Measurements from ENCODE around the gene CDKN2B.

CDKN2B gene

GRCh38 chr9:22005021-22005701 lies 3.9 kb downstream of the CDKN2B start:
- DNase-seq (ENCODE audit: insufficient read length) (no peak), FAIRE-seq (peak; percentile 64)
- TF ChIP-seq TAF1 (IDR thresholded peaks at IDR 0.05; ENCODE audit: borderline replicate concordance, low read depth, low read length) (no peak), POLR2A (IDR thresholded peaks at IDR 0.05; ENCODE audit: low read depth, low read length) (no peak), POLR2AphosphoS5 (IDR thresholded peaks at IDR 0.05; ENCODE audit: low read depth, low read length) (no peak)

- FAIRE-seq (no peak), DNase-seq (ENCODE audit: insufficient read length) (no peak)
- TF ChIP-seq POLR2AphosphoS5 (IDR thresholded peaks at IDR 0.05; ENCODE audit: low read depth, low read length) (no peak), TAF1 (IDR thresholded peaks at IDR 0.05; ENCODE audit: borderline replicate concordance, low read depth, low read length) (no peak), POLR2A (IDR thresholded peaks at IDR 0.05; ENCODE audit: low read depth, low read length) (no peak)
Measured at GRCh38 chr9:22002038-22002437, 7.1 kb downstream of the CDKN2B start.

- FAIRE-seq (no peak), DNase-seq (ENCODE audit: insufficient read length) (no peak)
- TF ChIP-seq POLR2AphosphoS5 (IDR thresholded peaks at IDR 0.05; ENCODE audit: low read depth, low read length) = no peak
- TF ChIP-seq TAF1 (IDR thresholded peaks at IDR 0.05; ENCODE audit: borderline replicate concordance, low read depth, low read length) = no peak
- TF ChIP-seq POLR2A (IDR thresholded peaks at IDR 0.05; ENCODE audit: low read depth, low read length) = no peak
Measured at GRCh38 chr9:21998026-21998425, 11.1 kb downstream of the CDKN2B start.

GRCh38 chr9:21997480-21997879 lies 11.6 kb downstream of the CDKN2B start:
- no peak for DNase-seq (ENCODE audit: insufficient read length)
- TF ChIP-seq POLR2A (IDR thresholded peaks at IDR 0.05; ENCODE audit: low read depth, low read length) (no peak), POLR2AphosphoS5 (IDR thresholded peaks at IDR 0.05; ENCODE audit: low read depth, low read length) (no peak), TAF1 (IDR thresholded peaks at IDR 0.05; ENCODE audit: borderline replicate concordance, low read depth, low read length) (no peak)
- FAIRE-seq = no peak

GRCh38 chr9:21996858-21997257 lies 12.2 kb downstream of the CDKN2B start:
- no peak for DNase-seq (ENCODE audit: insufficient read length)
- no peak for FAIRE-seq
- TF ChIP-seq POLR2AphosphoS5 (IDR thresholded peaks at IDR 0.05; ENCODE audit: low read depth, low read length) (no peak), POLR2A (IDR thresholded peaks at IDR 0.05; ENCODE audit: low read depth, low read length) (no peak), TAF1 (IDR thresholded peaks at IDR 0.05; ENCODE audit: borderline replicate concordance, low read depth, low read length) (no peak)

GRCh38 chr9:21996438-21996837 lies 12.7 kb downstream of the CDKN2B start:
- FAIRE-seq (no peak), DNase-seq (ENCODE audit: insufficient read length) (no peak)
- no peak for TF ChIP-seq POLR2A (IDR thresholded peaks at IDR 0.05; ENCODE audit: low read depth, low read length)

GRCh38 chr9:21995666-21996398 lies 13.3 kb downstream of the CDKN2B start:
- FAIRE-seq = peak; percentile 85
- DNase-seq (ENCODE audit: insufficient read length) = peak; percentile 18
- TF ChIP-seq TAF1 (IDR thresholded peaks at IDR 0.05; ENCODE audit: borderline replicate concordance, low read depth, low read length) (no peak), POLR2AphosphoS5 (IDR thresholded peaks at IDR 0.05; ENCODE audit: low read depth, low read length) (no peak), POLR2A (IDR thresholded peaks at IDR 0.05; ENCODE audit: low read depth, low read length) (no peak)

GRCh38 chr9:21995006-21995665 lies 14.0 kb downstream of the CDKN2B start:
- peak; percentile 68 for DNase-seq (ENCODE audit: insufficient read length)
- TF ChIP-seq POLR2A (IDR thresholded peaks at IDR 0.05; ENCODE audit: low read depth, low read length) (peak; percentile 69; the same call in 1 of the 2 replicates), TAF1 (IDR thresholded peaks at IDR 0.05; ENCODE audit: borderline replicate concordance, low read depth, low read length) (no peak), POLR2AphosphoS5 (IDR thresholded peaks at IDR 0.05; ENCODE audit: low read depth, low read length) (no peak)
- FAIRE-seq = peak; percentile 89

GRCh38 chr9:21994556-21995005 lies 14.5 kb downstream of the CDKN2B start, which contains the start of gene CDKN2B-AS1:
TSS of gene CDKN2B-AS1 (plus strand) at chr9:21994791.
- TF ChIP-seq TAF1 (IDR thresholded peaks at IDR 0.05; ENCODE audit: borderline replicate concordance, low read depth, low read length) (peak; percentile 22; the same call in 1 of the 2 replicates), POLR2AphosphoS5 (IDR thresholded peaks at IDR 0.05; ENCODE audit: low read depth, low read length) (no peak), POLR2A (IDR thresholded peaks at IDR 0.05; ENCODE audit: low read depth, low read length) (no peak)
- DNase-seq (ENCODE audit: insufficient read length) (peak; percentile 46), FAIRE-seq (no peak)

- TF ChIP-seq TAF1 (IDR thresholded peaks at IDR 0.05; ENCODE audit: borderline replicate concordance, low read depth, low read length) = no peak
- peak; percentile 50; the same call in 1 of the 2 replicates for TF ChIP-seq POLR2AphosphoS5 (IDR thresholded peaks at IDR 0.05; ENCODE audit: low read depth, low read length)
- TF ChIP-seq POLR2A (IDR thresholded peaks at IDR 0.05; ENCODE audit: low read depth, low read length) = peak; percentile 52; the same call in 1 of the 2 replicates
- DNase-seq (ENCODE audit: insufficient read length) = peak; percentile 33
- FAIRE-seq = peak; percentile 78
Measured at GRCh38 chr9:21993893-21994555, 15.1 kb downstream of the CDKN2B start, which contains the start of gene CDKN2A. TSS of gene CDKN2A (minus strand) at chr9:21994392.

GRCh38 chr9:21993007-21993406 lies 16.1 kb downstream of the CDKN2B start:
- FAIRE-seq = no peak
- no peak for DNase-seq (ENCODE audit: insufficient read length)

More at GRCh38 chr9:21993007-21993406, 16.1 kb downstream of the CDKN2B start:
- TF ChIP-seq POLR2A (IDR thresholded peaks at IDR 0.05; ENCODE audit: low read depth, low read length) (no peak), TAF1 (IDR thresholded peaks at IDR 0.05; ENCODE audit: borderline replicate concordance, low read depth, low read length) (no peak), POLR2AphosphoS5 (IDR thresholded peaks at IDR 0.05; ENCODE audit: low read depth, low read length) (no peak)
